ENCODE data around the gene PCID2.

DNA sequence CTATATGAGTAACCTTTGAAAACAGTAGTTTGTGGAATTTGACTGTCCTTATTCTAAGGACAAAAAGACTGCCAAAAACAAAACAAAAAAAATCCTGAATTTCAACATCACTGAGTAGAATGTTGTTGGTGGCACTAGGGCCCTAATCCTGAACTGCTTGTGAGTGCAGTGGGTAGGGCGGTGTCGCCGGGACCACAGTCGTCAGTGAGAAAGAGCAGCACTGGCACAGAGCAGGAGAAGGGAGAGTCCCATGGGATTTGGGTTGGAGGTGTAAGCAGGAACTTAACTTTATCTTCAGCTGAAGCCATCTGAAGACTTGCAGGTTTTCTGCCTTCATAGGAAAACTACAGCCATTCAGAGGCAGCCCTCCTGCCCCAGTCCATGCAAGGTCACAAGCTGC lies 5.6 kb downstream of the PCID2 start:
- no peak for TF ChIP-seq CTCF (IDR thresholded peaks at IDR 0.05)
- no peak for TF ChIP-seq ZFX (IDR thresholded peaks at IDR 0.05; ENCODE audit: borderline replicate concordance)

Data from 22Rv1 (cell line).